GM12892 (cell line): ENCODE results near the gene TEKT1. TPM values are rescaled to one million over a fixed set of nuclear protein-coding genes. Genes with fewer than 3 reads are reported as not detected.
A peak's percentile ranks its signal among the peaks of the same experiment; 100 is the strongest.
"Not testable (repeated sequence)": the region's sequence is repeated elsewhere in the genome, so short reads cannot be mapped to it uniquely, and the experiment has no call there.

Experiments used
- DNase-seq: peaks from one replicate; pipeline ENCODE4 v3.0.0; 2011; ENCODE audit not compliant: insufficient read length
- FAIRE-seq: peaks from 2 replicates; lab custom pipeline; 2011; peaks lifted over from hg19 to GRCh38; lab: Jason Lieb, UNC
- POLR2A ChIP-seq: IDR thresholded peaks from 2 replicates; pipeline ENCODE4 v1.6.1; 2011; ENCODE audit warnings: low read depth, low read length, control low read depth
- POLR2AphosphoS5 ChIP-seq: IDR thresholded peaks from 2 replicates; pipeline ENCODE4 v1.6.1; 2011; ENCODE audit warnings: low read depth, low read length, control low read depth
- TAF1 ChIP-seq: IDR thresholded peaks from 2 replicates; pipeline ENCODE4 v1.6.1; 2011; ENCODE audit warnings: low read depth, mild to moderate bottlenecking, control low read depth, low read length, borderline replicate concordance
- polyA plus RNA-seq: library from polyadenylated mRNA; unstranded; fragments of >200 nt; gene quantifications from one replicate; pipeline ENCODE4 v1.2.1, GENCODE V29; 2012; ENCODE audit warnings: missing spikeins, inconsistent platforms; ENCODE audit not compliant: missing spikeins

TEKT1 gene
- polyA plus RNA-seq = not detected

DNA sequence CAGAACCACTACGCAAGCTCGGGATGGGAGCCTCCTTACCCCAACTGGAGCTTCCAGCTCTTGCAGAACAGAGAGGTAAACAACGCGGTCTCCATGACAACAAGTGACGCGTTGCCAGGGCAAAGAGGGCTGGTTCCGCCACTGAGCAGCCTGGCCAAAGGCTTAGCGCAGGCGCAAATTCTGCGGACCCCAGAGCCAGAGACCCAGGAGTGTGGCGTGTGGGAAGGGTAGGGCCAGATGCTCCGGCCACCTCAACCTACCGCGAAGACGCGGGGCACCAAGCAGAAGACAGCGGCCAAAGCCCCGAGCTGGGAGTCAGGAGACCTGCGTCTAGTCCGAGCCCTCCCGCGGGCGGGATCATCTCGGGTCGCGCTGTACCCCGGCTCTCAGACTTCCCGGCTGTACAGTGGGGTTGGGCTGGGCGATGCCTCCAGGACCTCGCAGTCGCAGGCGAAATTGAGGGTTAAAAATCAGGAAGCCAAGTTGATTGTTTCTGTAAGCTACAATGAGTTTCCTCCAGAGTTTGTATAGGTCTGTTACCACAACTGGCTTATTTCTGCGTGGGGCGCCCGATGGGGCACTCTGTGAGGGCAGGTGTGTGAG, at the start of gene TEKT1:
TSS of gene TEKT1 (minus strand) at position 69 of the 603 bp plus-strand sequence. CDS start 1,353 bp downstream, outside the sequence.
- TF ChIP-seq TAF1 (no peak), POLR2A (no peak), POLR2AphosphoS5 (no peak)
- FAIRE-seq = peak; percentile 88
- peak; percentile 41 for DNase-seq

DNA sequence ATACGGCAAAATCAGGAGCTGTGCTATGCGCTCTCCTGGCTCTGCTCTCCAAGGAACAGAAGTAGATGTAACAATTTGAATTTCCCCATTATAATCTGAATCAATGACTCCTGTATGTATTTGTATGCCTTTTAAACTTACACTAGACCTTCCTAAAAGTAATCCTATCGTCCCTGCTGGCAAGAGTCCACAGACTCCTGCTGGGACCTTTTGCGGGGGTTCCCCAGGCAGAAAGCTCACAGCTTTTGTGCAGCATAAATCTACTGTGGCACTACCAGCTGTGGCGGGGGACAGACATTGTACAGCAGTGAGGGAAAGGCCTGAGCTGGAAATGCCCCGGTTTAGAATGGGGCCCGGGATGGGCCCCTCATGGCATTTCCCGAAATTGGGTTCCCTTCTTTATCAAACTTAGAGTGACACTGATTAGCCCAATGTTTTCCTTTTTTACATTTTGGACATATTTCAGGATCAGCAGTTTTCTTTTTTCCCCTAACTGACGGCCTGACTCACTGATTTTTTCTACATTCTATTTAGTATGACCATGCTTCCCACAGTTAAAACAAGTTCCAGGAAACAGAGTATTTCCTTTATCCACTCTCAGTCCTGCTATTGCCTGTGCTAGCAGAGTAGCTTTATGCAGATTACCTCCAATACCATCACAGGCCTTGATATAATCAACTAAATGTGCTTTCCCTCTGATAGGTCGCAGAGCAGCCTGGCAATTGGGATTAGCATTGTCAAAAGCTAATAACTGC, 47.9 kb upstream of the TEKT1 start:
- FAIRE-seq, DNase-seq: not testable (repeated sequence)

DNA sequence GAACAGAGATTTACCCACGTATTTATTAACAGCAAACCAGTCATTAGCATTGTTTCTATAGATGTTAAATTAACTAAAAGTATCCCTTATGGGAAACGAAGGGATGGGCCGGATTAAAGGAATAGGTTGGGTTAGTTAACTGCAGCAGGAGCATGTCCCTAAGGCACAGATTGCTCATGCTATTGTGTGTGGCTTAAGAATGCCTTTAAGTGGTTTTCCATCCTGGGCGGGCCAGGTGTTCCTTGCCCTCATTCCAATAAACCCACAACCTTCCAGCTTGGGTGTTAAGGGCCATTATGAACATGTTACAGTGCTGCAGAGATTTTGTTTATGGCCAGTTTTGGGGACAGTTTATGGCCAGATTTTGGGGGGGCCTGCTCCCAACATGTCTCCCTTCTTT, 43.7 kb upstream of the TEKT1 start:
- not testable (repeated sequence) for FAIRE-seq

DNA sequence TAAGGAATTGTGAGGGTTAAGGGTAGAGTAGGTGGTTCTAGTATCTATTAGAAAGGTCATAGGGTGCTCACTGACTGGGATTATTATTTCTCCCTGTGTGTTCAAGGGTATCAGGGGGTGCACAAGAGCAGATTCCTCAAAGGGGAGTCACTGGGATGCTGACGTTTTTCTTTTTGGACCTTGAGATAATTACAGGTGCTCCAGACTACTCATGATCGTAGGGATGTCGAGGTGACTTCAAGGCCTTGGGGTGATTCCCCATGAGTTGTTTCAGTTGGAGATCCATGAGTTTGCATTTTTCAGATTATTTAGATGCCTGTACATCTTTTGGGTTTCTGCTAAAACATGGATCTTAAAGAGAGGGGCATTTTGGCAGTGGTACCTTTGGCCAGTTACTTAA, 41.4 kb upstream of the TEKT1 start:
- no peak for FAIRE-seq
- TF ChIP-seq POLR2A = no peak
- TF ChIP-seq TAF1 = no peak
- TF ChIP-seq POLR2AphosphoS5 = no peak
- no peak for DNase-seq

More for the DNA sequence above, 43.7 kb upstream of the TEKT1 start:
- not testable (repeated sequence) for DNase-seq

DNA sequence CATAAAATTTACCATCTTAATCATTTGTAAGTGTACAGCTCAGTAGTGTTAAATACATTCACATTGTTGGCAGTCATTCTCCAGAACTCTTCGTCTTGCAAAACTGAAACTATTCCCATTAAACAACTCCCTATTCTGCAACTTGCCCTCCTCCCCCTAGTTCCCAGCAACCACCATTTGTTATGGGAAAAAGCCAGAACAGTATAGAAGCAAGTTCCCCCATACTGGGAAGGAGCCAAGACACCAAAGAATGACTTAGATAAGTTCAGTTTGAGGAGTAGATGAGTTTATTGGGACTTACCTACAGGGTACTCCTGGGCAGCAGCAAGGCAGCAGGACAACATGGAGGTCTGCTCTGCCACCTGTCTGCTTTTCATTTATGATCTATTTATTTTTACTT, 39.3 kb upstream of the TEKT1 start:
- DNase-seq (no peak), FAIRE-seq (no peak)
- TF ChIP-seq TAF1 (no peak), POLR2A (no peak), POLR2AphosphoS5 (no peak)

DNA sequence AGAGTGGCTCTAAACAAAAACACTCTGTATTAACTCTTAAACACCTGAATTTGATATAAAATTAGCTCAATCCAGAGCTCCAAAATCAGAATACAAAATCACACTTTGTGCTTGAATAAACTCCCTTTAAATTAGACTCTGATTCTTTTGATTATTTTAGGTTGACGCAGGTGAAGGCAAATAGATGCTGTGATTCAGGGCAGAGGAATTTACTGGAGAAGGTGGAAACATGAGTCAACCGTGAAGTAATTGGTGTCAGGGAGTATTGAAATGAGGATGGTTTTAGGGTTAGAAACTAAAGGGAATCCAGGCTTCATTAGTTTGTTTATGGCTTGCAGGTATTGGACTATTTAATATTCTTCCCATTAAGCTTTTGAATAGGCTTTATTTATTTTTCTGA, 37.1 kb upstream of the TEKT1 start:
- TF ChIP-seq POLR2A (no peak), TAF1 (no peak), POLR2AphosphoS5 (no peak)
- DNase-seq = no peak
- FAIRE-seq = no peak

DNA sequence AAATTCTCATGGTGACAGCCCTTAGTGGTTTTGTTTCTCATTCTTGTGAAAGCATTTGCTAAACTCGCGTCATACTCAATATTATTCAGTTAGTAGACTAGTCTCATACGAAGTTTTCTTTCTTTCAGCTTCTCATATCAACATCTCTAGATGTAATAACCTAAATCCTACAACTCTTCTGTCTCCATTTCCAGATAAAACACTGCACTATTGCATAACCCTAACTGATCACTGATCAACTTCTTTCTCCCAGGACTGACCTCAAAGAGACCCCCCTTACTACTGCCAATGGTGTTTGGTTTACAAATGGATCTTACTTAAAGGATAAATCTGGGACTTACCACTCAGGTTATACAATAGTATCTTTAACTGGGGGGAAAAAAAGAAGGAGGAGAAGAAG, 36.3 kb upstream of the TEKT1 start:
- FAIRE-seq (no peak), DNase-seq (no peak)
- TF ChIP-seq TAF1 (no peak), POLR2AphosphoS5 (no peak), POLR2A (no peak)

DNA sequence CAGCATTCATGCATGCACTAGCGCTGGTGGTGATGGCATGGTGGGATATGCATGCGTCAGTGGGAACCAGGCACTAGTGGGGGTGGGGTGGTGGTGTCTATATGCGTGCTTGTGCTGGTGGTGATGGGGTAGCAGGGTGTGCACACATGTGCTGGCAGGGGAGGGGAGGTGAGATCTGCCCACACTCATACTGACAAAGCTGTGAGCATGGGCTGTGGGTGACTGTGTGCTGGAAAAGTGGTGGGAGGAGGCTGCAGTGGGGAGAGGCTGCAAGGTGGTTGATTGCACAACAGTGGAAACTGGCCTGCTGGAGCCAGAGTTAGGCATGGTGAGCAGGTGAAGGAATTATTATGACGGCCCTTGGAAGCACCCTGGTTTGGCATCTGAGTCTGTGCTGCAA, 31.3 kb upstream of the TEKT1 start:
- no peak for FAIRE-seq
- DNase-seq = no peak
- no peak for TF ChIP-seq POLR2A
- TF ChIP-seq POLR2AphosphoS5 = no peak
- no peak for TF ChIP-seq TAF1

DNA sequence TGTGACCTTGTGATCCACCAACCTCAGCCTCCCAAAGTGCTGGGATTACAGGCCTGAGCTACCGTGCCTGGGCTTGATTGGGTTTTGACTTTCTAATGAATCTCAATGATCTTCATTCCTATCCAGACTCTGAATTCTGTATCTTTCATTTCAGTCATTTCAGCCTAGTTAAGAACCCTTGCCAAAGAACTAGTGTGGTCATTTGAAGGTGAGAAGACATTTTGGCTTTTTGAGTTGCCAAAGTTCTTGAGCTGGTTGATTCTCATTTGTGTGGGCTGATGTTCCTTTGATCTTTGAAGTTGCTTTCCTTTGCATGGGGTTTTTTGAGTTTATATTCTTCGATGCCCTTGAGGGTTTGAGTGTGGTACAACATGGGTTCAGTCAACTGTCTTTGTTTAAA, 30.6 kb upstream of the TEKT1 start:
- FAIRE-seq (no peak), DNase-seq (no peak)
- no peak for TF ChIP-seq POLR2AphosphoS5
- TF ChIP-seq POLR2A = no peak
- TF ChIP-seq TAF1 = no peak

DNA sequence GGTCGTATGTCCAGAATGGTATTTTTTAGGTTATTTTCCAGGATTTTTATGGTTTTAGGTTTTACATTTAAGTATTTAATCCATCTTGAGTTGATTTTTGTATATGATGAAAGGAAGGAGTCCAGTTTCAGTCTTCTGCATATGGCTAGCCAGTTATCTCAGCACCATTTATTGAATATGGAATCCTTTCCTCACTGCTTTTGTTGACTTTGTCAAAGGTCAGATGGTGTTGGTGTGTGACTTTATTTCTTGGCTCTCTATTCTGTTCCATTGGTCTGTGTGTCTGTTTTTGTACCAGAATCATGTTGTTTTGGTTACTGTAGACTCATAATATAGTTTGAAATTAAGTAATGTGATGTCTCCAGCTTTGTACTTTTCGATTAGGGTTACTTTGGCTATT, 26.4 kb upstream of the TEKT1 start:
- DNase-seq (no peak), FAIRE-seq (no peak)

DNA sequence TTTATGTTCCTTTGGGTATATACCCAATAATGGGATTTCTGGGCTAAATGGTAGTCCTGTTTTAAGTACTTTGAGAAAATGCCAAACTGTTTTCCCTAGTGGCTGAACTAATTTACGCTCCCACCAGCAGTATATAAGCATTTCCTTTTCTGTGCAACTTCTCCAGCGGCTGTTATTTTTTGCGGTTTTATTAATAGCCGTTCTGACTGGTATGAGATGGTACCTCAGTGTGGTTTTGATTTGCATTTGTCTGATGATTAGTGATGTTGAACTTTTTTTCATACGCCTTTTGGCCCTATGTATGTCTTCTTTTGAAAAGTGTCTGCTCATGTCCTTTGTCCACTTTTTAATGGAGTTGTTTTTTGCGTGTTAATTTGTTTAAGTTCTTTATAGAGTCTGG, 25.8 kb upstream of the TEKT1 start:
- peak; percentile 60 for FAIRE-seq
- no peak for DNase-seq
- TF ChIP-seq POLR2AphosphoS5 (no peak), POLR2A (no peak), TAF1 (no peak)

More for the DNA sequence above, 26.4 kb upstream of the TEKT1 start:
- TF ChIP-seq POLR2A = no peak

DNA sequence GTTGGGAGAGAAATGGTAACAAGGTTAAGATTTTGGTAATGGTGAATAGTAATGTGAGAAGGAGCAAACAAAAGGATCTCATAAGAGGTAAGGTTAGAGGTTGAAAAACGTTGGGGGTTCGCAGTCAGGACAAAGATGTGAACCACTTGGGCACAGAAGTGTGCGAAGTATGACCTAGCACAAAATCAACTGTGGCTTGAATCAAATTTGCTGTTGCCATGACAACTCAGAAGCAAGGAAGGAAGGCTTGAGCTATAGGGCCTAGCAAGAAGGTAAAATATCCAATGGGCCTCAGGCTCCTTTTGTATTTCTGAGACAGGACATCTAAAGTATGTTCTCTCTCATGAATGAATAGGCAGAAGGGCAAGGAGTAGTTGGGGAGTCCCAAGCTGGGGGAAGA, 24.5 kb upstream of the TEKT1 start:
- no peak for FAIRE-seq
- no peak for TF ChIP-seq POLR2A
- TF ChIP-seq TAF1 = no peak
- no peak for TF ChIP-seq POLR2AphosphoS5

More for the DNA sequence above, 24.5 kb upstream of the TEKT1 start:
- DNase-seq = no peak
